CD8-positive, alpha-beta memory T cell (primary cell): Measurements from ENCODE around the gene OR8D2. TPM values are rescaled to one million over a fixed set of nuclear protein-coding genes. Genes with fewer than 3 reads are reported as not detected.

Experiments
- CTCF ChIA-PET: fragments of 350-600 bp; sonication (Branson Sonifier 250); formaldehyde crosslinking; loops from one replicate; lab custom pipeline; 2021; ENCODE audit warnings: antibody characterized with exemption; lab: Charles Lee
- POLR2A ChIA-PET: fragments of 350-600 bp; sonication (Branson Sonifier 250); formaldehyde crosslinking; loops from one replicate; lab custom pipeline; 2021; ENCODE audit warnings: antibody characterized with exemption; lab: Charles Lee
- DNase-seq, 5 donors: peaks; one replicate each; pipeline versions ENCODE4 v3.0.0 to v3.0.0-alpha.2; 2020 to 2022; ENCODE audit warnings: mixed read lengths in 1 of 5
- H3K27ac ChIP-seq: one replicate; pipeline ENCODE4 v1.7.0; 2013; ENCODE audit warnings: low read depth, mild to moderate bottlenecking, low read length, moderate library complexity
- H3K27me3 ChIP-seq: 2 replicates; pipeline ENCODE4 v1.7.0; 2013; ENCODE audit warnings: low read length, mild to moderate bottlenecking; ENCODE audit not compliant: insufficient read depth, poor library complexity, severe bottlenecking
- H3K36me3 ChIP-seq: 2 replicates; pipeline ENCODE4 v1.7.0; 2013; ENCODE audit warnings: mild to moderate bottlenecking, low read length, moderate library complexity; ENCODE audit not compliant: insufficient read depth
- H3K4me1 ChIP-seq: 2 replicates; pipeline ENCODE4 v1.7.0; 2013; ENCODE audit warnings: mild to moderate bottlenecking, low read length, moderate library complexity; ENCODE audit not compliant: insufficient read depth
- H3K4me3 ChIP-seq: 2 replicates; pipeline ENCODE4 v1.7.0; 2013; ENCODE audit warnings: mild to moderate bottlenecking, low read length
- H3K9me3 ChIP-seq: 2 replicates; pipeline ENCODE4 v1.7.0; 2013; ENCODE audit warnings: mild to moderate bottlenecking, low read length
- H3K27ac Mint-ChIP-seq, 8 donors: one replicate each; pipeline ENCODE4 v1.8.0; 2020 to 2021; ENCODE audit warnings: mixed read lengths in 8 of 8, mild to moderate bottlenecking in 6 of 8, inconsistent platforms in 3 of 8, moderate library complexity in 3 of 8
- H3K27me3 Mint-ChIP-seq, 2 donors: one replicate each; pipeline ENCODE4 v1.8.0; 2020 to 2021; ENCODE audit warnings: mixed read lengths in 2 of 2, mild to moderate bottlenecking in 1 of 2, moderate library complexity in 1 of 2
- H3K36me3 Mint-ChIP-seq, 3 donors: one replicate each; pipeline ENCODE4 v1.8.0; 2020 to 2021; ENCODE audit warnings: mixed read lengths in 3 of 3, inconsistent platforms in 1 of 3, mild to moderate bottlenecking in 1 of 3
- H3K4me1 Mint-ChIP-seq, 3 donors: one replicate each; pipeline ENCODE4 v1.8.0; 2020 to 2021; ENCODE audit warnings: mixed read lengths in 3 of 3, inconsistent platforms in 1 of 3, mild to moderate bottlenecking in 1 of 3
- H3K4me3 Mint-ChIP-seq, 7 donors: one replicate each; pipeline ENCODE4 v1.8.0; 2020 to 2021; ENCODE audit warnings: mixed read lengths in 7 of 7, mild to moderate bottlenecking in 6 of 7, moderate library complexity in 4 of 7, inconsistent platforms in 2 of 7
- H3K9me3 Mint-ChIP-seq, 5 donors: one replicate each; pipeline ENCODE4 v1.8.0; 2020 to 2022; ENCODE audit warnings: mixed read lengths in 5 of 5, mild to moderate bottlenecking in 3 of 5, moderate library complexity in 2 of 5, inconsistent platforms in 1 of 5
- polyA plus RNA-seq: library from polyadenylated mRNA; unstranded; fragments of 300-500 nt; fragmentation: Illumina TruSeq; gene quantifications from one replicate; pipeline ENCODE4 v1.2.3, GENCODE V29; 2021
- total RNA-seq, 2 experiments: library from RNA; stranded (reverse); gene quantifications; one replicate each; pipeline ENCODE4 v1.2.3, GENCODE V29; 2021

Gene OR8D2
- total and polyA plus RNA-seq, 3 experiments from 2014 or later: not detected

DNA sequence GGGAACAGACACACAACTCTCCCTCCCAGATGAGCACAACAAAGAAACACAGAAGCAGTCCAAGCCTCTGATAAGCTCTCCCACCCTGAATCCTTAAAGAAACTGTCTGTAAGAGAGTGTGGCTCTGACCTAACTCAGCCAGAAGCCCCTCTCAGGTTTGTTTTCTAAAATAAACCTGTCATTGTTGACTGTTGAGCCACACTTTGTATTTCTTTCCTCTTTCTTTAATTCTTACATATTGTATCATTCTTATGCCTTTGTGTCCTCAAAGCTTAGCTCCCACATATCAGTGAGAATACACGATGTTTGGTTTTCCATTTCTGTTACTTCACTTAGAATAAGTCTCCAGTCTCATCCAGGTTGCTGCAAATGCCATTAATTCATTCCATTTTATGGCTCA, 7.8 kb upstream of the OR8D2 start:
- peaks cover 0 to 1% of the 10 kb centered on the region in 2 donors for H3K27me3 Mint-ChIP-seq

DNA sequence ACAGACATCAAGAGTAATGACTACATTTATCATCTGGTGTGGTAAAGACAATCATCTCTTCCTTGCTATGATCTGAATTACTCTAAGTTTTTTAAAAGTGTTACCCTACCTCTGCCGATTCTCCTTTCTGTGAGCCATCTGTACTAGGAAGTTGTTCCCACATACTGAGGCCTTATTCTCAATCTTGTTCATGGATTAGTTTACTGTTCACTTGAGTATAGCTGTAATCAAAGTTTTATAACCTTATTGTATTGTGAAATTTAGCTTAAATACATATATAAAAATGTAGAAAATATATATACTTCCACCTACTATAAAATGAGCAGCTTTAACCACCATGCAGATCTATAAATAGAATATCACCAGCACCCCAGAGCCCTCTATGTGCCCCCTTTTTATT, 2.4 kb upstream of the OR8D2 start:
- no peak overlapping the region for H3K27ac Mint-ChIP-seq
- Histone ChIP-seq H3K27me3 (no peaks in the 10 kb centered on the region), H3K4me1 (no peaks in the 10 kb centered on the region), H3K36me3 (no peaks in the 10 kb centered on the region), H3K27ac (no peak overlapping the region), H3K9me3 (no peaks in the 10 kb centered on the region), H3K4me3 (no peak overlapping the region)
- peaks cover 0 to 4% of the 10 kb centered on the region in 2 donors for H3K27me3 Mint-ChIP-seq
- POLR2A ChIA-PET: no interaction called here
- H3K36me3 Mint-ChIP-seq: no peaks in the 10 kb centered on the region
- DNase-seq: no peak
- CTCF ChIA-PET: no interaction called here
- peaks cover 0 to 3% (median 2%) of the 10 kb centered on the region in 5 donors for H3K9me3 Mint-ChIP-seq
- no peaks in the 10 kb centered on the region for H3K4me1 Mint-ChIP-seq
- no peak overlapping the region for H3K4me3 Mint-ChIP-seq

More for the DNA sequence above, 7.8 kb upstream of the OR8D2 start:
- Mint-ChIP-seq H3K4me1 (no peaks in the 10 kb centered on the region), H3K4me3 (no peak overlapping the region), H3K27ac (no peak overlapping the region), H3K9me3 (peaks cover 0 to 5% (median 0%) of the 10 kb centered on the region in 5 donors), H3K36me3 (no peaks in the 10 kb centered on the region)
- H3K4me1 ChIP-seq: no peaks in the 10 kb centered on the region
- H3K27me3 ChIP-seq: no peaks in the 10 kb centered on the region
- no peak overlapping the region for H3K27ac ChIP-seq
- POLR2A ChIA-PET: no interaction called here
- CTCF ChIA-PET: no interaction called here
- no peak for DNase-seq
- no peaks in the 10 kb centered on the region for H3K9me3 ChIP-seq
- no peak overlapping the region for H3K4me3 ChIP-seq
- no peaks in the 10 kb centered on the region for H3K36me3 ChIP-seq

DNA sequence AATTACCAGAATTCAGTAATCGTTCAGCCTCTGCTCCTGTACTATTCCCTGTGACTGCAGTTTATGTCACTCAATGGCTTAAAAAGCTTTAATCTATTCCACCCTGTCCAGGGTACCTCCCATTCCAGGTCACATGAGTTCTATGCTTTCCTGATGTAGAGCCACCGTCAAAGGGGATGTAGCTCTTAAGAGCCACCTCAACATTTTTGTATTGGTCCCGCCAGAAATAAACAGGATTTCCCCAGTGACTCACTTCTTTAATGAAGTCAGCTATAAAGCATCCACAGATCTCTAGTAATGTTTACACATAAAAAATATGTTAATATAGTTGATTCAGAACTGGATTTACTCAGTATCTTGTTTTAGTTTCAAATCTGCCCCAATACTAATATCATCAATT, 4.9 kb downstream of the OR8D2 start:
- H3K9me3 ChIP-seq: no peaks in the 10 kb centered on the region
- H3K36me3 ChIP-seq: no peaks in the 10 kb centered on the region
- H3K4me3 Mint-ChIP-seq: no peak overlapping the region
- no peak for DNase-seq
- no peak overlapping the region for H3K27ac ChIP-seq
- peaks cover 0 to 4% of the 10 kb centered on the region in 2 donors for H3K27me3 Mint-ChIP-seq
- no peaks in the 10 kb centered on the region for H3K27me3 ChIP-seq
- ChIA-PET CTCF (no interaction called here), POLR2A (no interaction called here)
- H3K9me3 Mint-ChIP-seq: peaks cover 0 to 1% (median 0%) of the 10 kb centered on the region in 5 donors
- no peaks in the 10 kb centered on the region for H3K4me1 Mint-ChIP-seq
- H3K4me1 ChIP-seq: no peaks in the 10 kb centered on the region
- no peak overlapping the region for H3K4me3 ChIP-seq
- H3K27ac Mint-ChIP-seq: no peak overlapping the region
- H3K36me3 Mint-ChIP-seq: no peaks in the 10 kb centered on the region

DNA sequence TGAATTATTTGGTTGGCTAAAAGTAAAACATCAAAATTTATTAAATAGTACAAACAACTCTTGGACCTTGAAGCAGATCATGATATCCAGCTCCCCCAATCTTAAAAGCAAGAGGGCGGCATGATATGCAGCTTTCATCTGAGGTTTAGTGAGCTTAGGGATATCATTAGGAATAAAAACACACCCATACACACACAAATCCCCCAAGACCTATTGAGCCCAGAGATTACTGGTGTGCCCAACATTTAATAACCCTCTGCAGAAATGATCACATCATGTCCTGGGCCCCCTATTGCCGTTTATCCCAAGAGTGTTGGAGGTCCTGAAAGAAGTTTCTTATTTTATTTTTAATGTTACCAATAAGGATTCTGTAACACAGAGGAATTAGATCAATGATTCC, 6.1 kb downstream of the OR8D2 start, which contains the start of gene OR8D1:
OR8D1 (minus strand) TSS at position 101 of the 400 bp plus-strand sequence. CDS start 3,183 bp downstream, outside the sequence.
- Histone ChIP-seq H3K27me3 (no peaks in the 10 kb centered on the region), H3K27ac (no peak within 1 kb of the TSS), H3K4me3 (no peak within 1 kb of the TSS), H3K36me3 (no peaks in the 10 kb centered on the region), H3K4me1 (no peaks in the 10 kb centered on the region), H3K9me3 (no peaks in the 10 kb centered on the region)
- CTCF ChIA-PET: no interaction called here
- Mint-ChIP-seq H3K27me3 (peaks cover 0 to 4% of the 10 kb centered on the region in 2 donors), H3K9me3 (peaks cover 0 to 1% (median 0%) of the 10 kb centered on the region in 5 donors), H3K4me3 (no peak within 1 kb of the TSS), H3K4me1 (no peaks in the 10 kb centered on the region), H3K27ac (no peak within 1 kb of the TSS), H3K36me3 (no peaks in the 10 kb centered on the region)
- DNase-seq: no peak
- POLR2A ChIA-PET: no interaction called here

DNA sequence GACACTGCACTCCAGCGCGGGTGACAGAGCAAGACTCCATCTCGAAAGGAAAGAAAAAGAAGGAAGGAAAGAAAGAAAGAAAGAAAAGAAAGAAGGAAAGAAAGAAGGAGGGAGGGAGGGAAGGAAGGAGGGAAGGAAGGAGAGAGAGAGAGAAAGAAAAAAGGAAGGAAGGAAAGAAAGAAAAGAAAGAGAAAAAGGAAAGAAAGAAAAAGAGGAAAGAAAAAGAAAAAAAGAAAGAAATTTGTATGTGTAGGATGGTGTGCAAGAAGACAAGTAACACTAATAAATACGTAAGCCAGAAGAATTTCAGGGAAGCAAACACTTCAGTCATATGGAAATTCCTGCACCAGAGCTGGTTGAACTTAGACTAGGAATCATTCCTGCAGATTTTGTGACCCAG, 6.9 kb downstream of the OR8D2 start:
- no peak for DNase-seq
- Mint-ChIP-seq H3K27ac (no peak overlapping the region), H3K36me3 (no peaks in the 10 kb centered on the region), H3K27me3 (peaks cover 0 to under 1% of the 10 kb centered on the region in 2 donors), H3K9me3 (peaks cover 0 to 1% (median 0%) of the 10 kb centered on the region in 5 donors), H3K4me3 (no peak overlapping the region), H3K4me1 (no peaks in the 10 kb centered on the region)
- Histone ChIP-seq H3K4me1 (no peaks in the 10 kb centered on the region), H3K27me3 (no peaks in the 10 kb centered on the region), H3K4me3 (no peak overlapping the region), H3K27ac (no peak overlapping the region), H3K9me3 (no peaks in the 10 kb centered on the region), H3K36me3 (no peaks in the 10 kb centered on the region)
- ChIA-PET CTCF (no interaction called here), POLR2A (no interaction called here)

DNA sequence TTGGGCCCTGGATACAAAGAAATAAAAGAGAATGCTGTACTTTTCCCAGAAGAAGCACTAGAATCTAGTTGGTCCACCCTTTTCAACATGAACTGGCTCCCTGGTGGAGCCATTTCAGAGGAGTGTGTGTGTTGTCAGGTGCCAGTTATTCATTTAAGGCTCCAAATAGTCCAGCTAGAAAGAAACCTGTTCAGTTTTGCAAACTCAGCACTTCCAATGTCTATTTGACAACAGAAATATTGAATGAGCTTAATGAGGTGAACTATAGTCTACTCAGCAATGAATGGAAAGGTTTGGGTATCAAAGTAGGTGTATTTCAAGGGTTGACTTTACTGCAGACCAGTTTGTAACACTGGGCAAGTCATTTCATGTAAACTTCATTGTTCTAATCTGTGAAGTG, 8.3 kb downstream of the OR8D2 start:
- Mint-ChIP-seq H3K4me1 (no peaks in the 10 kb centered on the region), H3K4me3 (no peak overlapping the region), H3K9me3 (peaks cover 0 to 2% (median 0%) of the 10 kb centered on the region in 5 donors), H3K36me3 (no peaks in the 10 kb centered on the region), H3K27me3 (no peaks in the 10 kb centered on the region), H3K27ac (no peak overlapping the region)
- no peaks in the 10 kb centered on the region for H3K36me3 ChIP-seq
- no peak overlapping the region for H3K4me3 ChIP-seq
- H3K27me3 ChIP-seq: no peaks in the 10 kb centered on the region
- DNase-seq: no peak
- no peak overlapping the region for H3K27ac ChIP-seq
- H3K9me3 ChIP-seq: no peaks in the 10 kb centered on the region
- ChIA-PET CTCF (no interaction called here), POLR2A (no interaction called here)
- H3K4me1 ChIP-seq: no peaks in the 10 kb centered on the region

DNA sequence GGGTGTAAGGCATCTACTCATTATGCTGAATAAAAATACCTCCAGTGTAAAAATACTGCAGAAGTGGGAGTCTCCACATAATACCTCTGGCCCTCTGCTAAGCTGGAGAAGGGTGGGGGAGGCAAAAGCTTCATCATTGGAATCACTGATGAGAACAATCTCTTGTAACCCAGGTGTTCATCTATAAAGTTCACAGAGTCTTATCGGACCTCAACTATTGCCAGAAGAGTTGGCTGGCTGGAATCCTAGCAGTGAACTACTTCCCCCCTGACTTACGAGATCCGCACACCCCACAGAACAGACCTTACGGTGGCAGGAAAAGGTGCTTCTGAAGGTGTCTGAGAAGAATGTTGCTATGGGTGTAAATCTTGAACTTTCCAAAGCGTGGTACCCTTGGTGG, 8.7 kb downstream of the OR8D2 start:
- DNase-seq: no peak
- no peaks in the 10 kb centered on the region for H3K36me3 Mint-ChIP-seq
- H3K36me3 ChIP-seq: no peaks in the 10 kb centered on the region
- H3K9me3 Mint-ChIP-seq: peaks cover 0 to 2% (median 0%) of the 10 kb centered on the region in 5 donors
- H3K4me3 Mint-ChIP-seq: no peak overlapping the region
- no peaks in the 10 kb centered on the region for H3K9me3 ChIP-seq
- H3K4me1 Mint-ChIP-seq: no peaks in the 10 kb centered on the region
- H3K27ac ChIP-seq: no peak overlapping the region
- CTCF ChIA-PET: no interaction called here
- H3K4me1 ChIP-seq: no peaks in the 10 kb centered on the region
- no peak overlapping the region for H3K27ac Mint-ChIP-seq
- no peak overlapping the region for H3K4me3 ChIP-seq
- POLR2A ChIA-PET: no interaction called here
- no peaks in the 10 kb centered on the region for H3K27me3 Mint-ChIP-seq
- no peaks in the 10 kb centered on the region for H3K27me3 ChIP-seq

DNA sequence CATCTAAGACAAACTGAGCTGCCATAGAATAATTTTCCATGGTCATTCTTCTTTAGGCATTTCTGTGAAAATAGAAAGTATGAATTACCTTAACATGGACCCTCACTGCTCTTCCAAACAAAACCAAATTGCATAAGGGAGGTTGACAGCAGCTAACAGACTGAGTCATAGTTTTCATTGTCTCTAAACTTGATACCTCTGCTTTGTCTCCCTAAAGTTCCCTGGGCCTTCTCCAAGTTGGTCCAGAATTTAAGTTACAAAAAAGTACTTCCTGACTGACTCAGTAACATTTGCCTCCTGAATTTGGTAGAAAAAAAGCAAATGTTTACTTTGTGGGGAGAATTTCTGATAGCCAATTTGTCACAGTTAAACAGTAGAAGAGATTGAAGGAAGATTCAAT, 9.3 kb downstream of the OR8D2 start:
- H3K9me3 ChIP-seq: no peaks in the 10 kb centered on the region
- H3K27me3 ChIP-seq: no peaks in the 10 kb centered on the region
- ChIA-PET POLR2A (no interaction called here), CTCF (no interaction called here)
- H3K36me3 Mint-ChIP-seq: no peaks in the 10 kb centered on the region
- H3K4me1 Mint-ChIP-seq: no peaks in the 10 kb centered on the region
- H3K27ac ChIP-seq: no peak overlapping the region
- no peak overlapping the region for H3K4me3 ChIP-seq
- H3K4me3 Mint-ChIP-seq: no peak overlapping the region
- H3K27ac Mint-ChIP-seq: no peak overlapping the region
- no peaks in the 10 kb centered on the region for H3K27me3 Mint-ChIP-seq
- no peak for DNase-seq
- no peaks in the 10 kb centered on the region for H3K4me1 ChIP-seq
- H3K36me3 ChIP-seq: no peaks in the 10 kb centered on the region
- H3K9me3 Mint-ChIP-seq: peaks cover 0 to 2% (median 0%) of the 10 kb centered on the region in 5 donors

DNA sequence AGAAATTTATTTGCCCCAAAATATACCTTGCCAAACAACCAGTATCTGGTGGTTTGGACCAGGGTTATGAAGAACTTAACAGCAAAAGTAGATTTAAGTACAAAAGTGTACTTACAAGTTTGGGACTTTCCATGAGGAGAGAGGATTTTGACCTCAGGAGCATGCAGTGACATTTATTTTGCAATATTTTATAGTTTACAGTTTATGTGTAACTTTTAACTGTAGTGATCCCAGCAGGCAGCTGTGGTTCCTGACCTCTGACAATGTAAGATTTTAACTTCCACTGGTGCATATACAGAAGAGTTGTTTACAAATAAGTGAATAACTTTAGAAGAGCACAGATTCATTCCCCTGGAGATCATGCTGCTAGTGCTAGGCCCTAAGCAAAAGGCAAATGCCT, 12.9 kb downstream of the OR8D2 start:
- no peaks in the 10 kb centered on the region for H3K27me3 Mint-ChIP-seq
- Histone ChIP-seq H3K4me1 (no peaks in the 10 kb centered on the region), H3K9me3 (no peaks in the 10 kb centered on the region), H3K4me3 (no peak overlapping the region), H3K27me3 (no peaks in the 10 kb centered on the region), H3K27ac (no peak overlapping the region), H3K36me3 (no peaks in the 10 kb centered on the region)
- no peaks in the 10 kb centered on the region for H3K4me1 Mint-ChIP-seq
- POLR2A ChIA-PET: no interaction called here
- H3K27ac Mint-ChIP-seq: no peak overlapping the region
- no peak for DNase-seq
- no peak overlapping the region for H3K4me3 Mint-ChIP-seq
- no peaks in the 10 kb centered on the region for H3K36me3 Mint-ChIP-seq
- peaks cover 0 to 2% (median 0%) of the 10 kb centered on the region in 5 donors for H3K9me3 Mint-ChIP-seq
- CTCF ChIA-PET: no interaction called here
